PC-3 (cell line): ENCODE measurements around the gene WWC2. TPM values are rescaled to one million over a fixed set of nuclear protein-coding genes. Genes with fewer than 3 reads are reported as not detected.

Experiments
- ATAC-seq: fragments of 200-7000 bp; cut with Tn5 transposase; 2 replicates; pipeline ENCODE4 v1.9.1; 2020; ENCODE audit warnings: mild to moderate bottlenecking, moderate library complexity
- BruUV-seq: library from RNA; stranded (reverse); fragments of 400-500 nt; replicated peaks from 2 replicates; lab custom pipeline; 2021; lab: Mats Ljungman, UMichigan
- CTCF ChIA-PET: fragments of 300-600 bp; sonication (Branson Sonifier 250); formaldehyde crosslinking; loops from one replicate; lab custom pipeline; 2022; ENCODE audit warnings: antibody characterized with exemption; lab: Charles Lee
- POLR2A ChIA-PET: fragments of 300-600 bp; sonication (Branson Sonifier 250); formaldehyde crosslinking; loops from one replicate; lab custom pipeline; 2022; ENCODE audit warnings: antibody characterized with exemption; ENCODE audit not compliant: unreplicated experiment; lab: Charles Lee
- DNase-seq: peaks from one replicate; pipeline ENCODE4 v3.0.0-alpha.2; 2015
- H2AFZ ChIP-seq: fragments of 300-600 bp; sonication (generic); 2 replicates; pipeline ENCODE4 v1.6.0; 2016; ENCODE audit warnings: antibody characterized with exemption, low read length
- H3F3A ChIP-seq: fragments of 300-600 bp; sonication (generic); one replicate; pipeline ENCODE4 v1.6.0; 2017; ENCODE audit warnings: antibody characterized with exemption, low read length, control low read depth, mild to moderate bottlenecking; ENCODE audit not compliant: unreplicated experiment
- H3K27ac ChIP-seq: fragments of 300-600 bp; sonication (generic); 2 replicates; pipeline ENCODE4 v1.5.1; 2016; ENCODE audit warnings: mild to moderate bottlenecking, low read length
- H3K27me3 ChIP-seq: fragments of 300-600 bp; sonication (generic); 2 replicates; pipeline ENCODE4 v1.6.1; 2016; ENCODE audit warnings: low read length, mixed read lengths
- H3K36me3 ChIP-seq: fragments of 300-600 bp; sonication (generic); 2 replicates; pipeline ENCODE4 v1.6.1; 2016; ENCODE audit warnings: low read depth, mixed run types, low read length, mixed read lengths
- H3K4me1 ChIP-seq: fragments of 300-600 bp; sonication (generic); 2 replicates; pipeline ENCODE4 v1.5.1; 2016; ENCODE audit warnings: low read length; ENCODE audit not compliant: insufficient read depth
- H3K4me2 ChIP-seq: fragments of 300-600 bp; sonication (generic); 2 replicates; pipeline ENCODE4 v1.6.0; 2016; ENCODE audit warnings: low read length
- H3K4me3 ChIP-seq: fragments of 300-600 bp; sonication (generic); 2 replicates; pipeline ENCODE4 v1.5.1; 2016; ENCODE audit warnings: mild to moderate bottlenecking, low read length, mixed read lengths
- H3K79me2 ChIP-seq: fragments of 300-600 bp; sonication (generic); 2 replicates; pipeline ENCODE4 v1.6.1; 2017; ENCODE audit warnings: low read length, mixed read lengths
- H3K9ac ChIP-seq: fragments of 300-600 bp; sonication (generic); 2 replicates; pipeline ENCODE4 v1.6.0; 2016; ENCODE audit warnings: mild to moderate bottlenecking, low read length
- H3K9me2 ChIP-seq: fragments of 300-600 bp; sonication (generic); replicated peaks from 2 replicates; pipeline ENCODE4 v1.6.1; 2016; ENCODE audit warnings: mixed run types, low read length, mixed read lengths
- H3K9me3 ChIP-seq: fragments of 300-600 bp; sonication (generic); 2 replicates; pipeline ENCODE4 v1.6.1; 2016; ENCODE audit warnings: low read length, mixed read lengths
- H4K20me1 ChIP-seq: fragments of 300-600 bp; sonication (generic); 2 replicates; pipeline ENCODE4 v1.6.1; 2016; ENCODE audit warnings: low read length, mixed read lengths
- EZH2 ChIP-seq: fragments of 300-600 bp; sonication (generic); IDR thresholded peaks from one replicate; pipeline ENCODE4 v1.6.1; 2017; ENCODE audit warnings: antibody characterized with exemption, mild to moderate bottlenecking, low read length; ENCODE audit not compliant: unreplicated experiment
- EZH2phosphoT487 ChIP-seq: fragments of 300-600 bp; sonication (generic); IDR thresholded peaks from 2 replicates; pipeline ENCODE4 v1.6.1; 2018; ENCODE audit warnings: mild to moderate bottlenecking, antibody characterized with exemption, low read length, borderline replicate concordance
- intact Hi-C: fragments of 100-400 bp; cut with micrococcal nuclease; formaldehyde crosslinking; loops from 2 replicates; pipeline ENCODE4 v1.9.0; 2023
- total RNA-seq: library from RNA; depleted of rRNA; stranded (reverse); fragments of >200 nt; gene quantifications from 2 replicates; pipeline ENCODE4 v1.2.3, GENCODE V29; 2014
- TF ChIP-seq, protein P1 (sequence below): fragments of 300-600 bp; sonication (generic); conservative IDR thresholded peaks from 2 replicates; pipeline ENCODE4 v1.5.1; 2017; ENCODE audit warnings: antibody characterized with exemption, low read depth, mild to moderate bottlenecking, low read length

The WWC2 gene
- total RNA-seq, 1 experiment from 2014 or later: 15.8 TPM

DNA sequence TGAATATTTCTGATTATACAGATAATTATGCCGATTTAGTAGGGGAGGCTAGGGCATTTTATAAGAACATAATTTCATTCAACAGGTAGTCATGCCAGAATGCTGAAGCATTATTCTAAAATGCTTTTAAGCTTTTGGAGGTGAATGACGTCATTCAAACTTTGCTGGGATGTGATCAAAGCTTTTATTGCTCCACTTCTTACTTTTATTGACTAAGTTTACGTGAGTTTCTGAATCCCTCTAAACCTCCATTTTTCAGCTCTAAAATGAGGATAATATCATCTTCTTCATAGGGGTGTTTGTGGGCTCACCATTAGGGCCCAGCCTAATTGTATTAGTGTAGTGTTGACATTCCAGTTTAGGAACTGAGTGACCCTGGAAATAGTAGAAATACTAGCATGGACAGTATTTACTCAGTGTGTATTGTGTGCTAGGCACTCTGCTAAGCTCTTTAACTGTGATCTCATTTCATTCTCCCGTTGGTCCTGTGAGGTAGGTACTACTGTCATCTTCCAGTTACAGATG is 3.0 kb downstream of the WWC2 start:
- no peaks in the 10 kb centered on the region for H3K27me3 ChIP-seq
- TF ChIP-seq, protein P1, sequence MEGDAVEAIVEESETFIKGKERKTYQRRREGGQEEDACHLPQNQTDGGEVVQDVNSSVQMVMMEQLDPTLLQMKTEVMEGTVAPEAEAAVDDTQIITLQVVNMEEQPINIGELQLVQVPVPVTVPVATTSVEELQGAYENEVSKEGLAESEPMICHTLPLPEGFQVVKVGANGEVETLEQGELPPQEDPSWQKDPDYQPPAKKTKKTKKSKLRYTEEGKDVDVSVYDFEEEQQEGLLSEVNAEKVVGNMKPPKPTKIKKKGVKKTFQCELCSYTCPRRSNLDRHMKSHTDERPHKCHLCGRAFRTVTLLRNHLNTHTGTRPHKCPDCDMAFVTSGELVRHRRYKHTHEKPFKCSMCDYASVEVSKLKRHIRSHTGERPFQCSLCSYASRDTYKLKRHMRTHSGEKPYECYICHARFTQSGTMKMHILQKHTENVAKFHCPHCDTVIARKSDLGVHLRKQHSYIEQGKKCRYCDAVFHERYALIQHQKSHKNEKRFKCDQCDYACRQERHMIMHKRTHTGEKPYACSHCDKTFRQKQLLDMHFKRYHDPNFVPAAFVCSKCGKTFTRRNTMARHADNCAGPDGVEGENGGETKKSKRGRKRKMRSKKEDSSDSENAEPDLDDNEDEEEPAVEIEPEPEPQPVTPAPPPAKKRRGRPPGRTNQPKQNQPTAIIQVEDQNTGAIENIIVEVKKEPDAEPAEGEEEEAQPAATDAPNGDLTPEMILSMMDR: no peak
- TF ChIP-seq EZH2: no peak
- no peak for TF ChIP-seq EZH2phosphoT487
- H3K9me3 ChIP-seq: no peaks in the 10 kb centered on the region
- DNase-seq (no peak), ATAC-seq (no peak)
- H3F3A ChIP-seq: no peaks in the 10 kb centered on the region
- ChIA-PET POLR2A (no interaction called here), CTCF (interaction anchor here (0.6 kb wide), 2 partner anchors 142 to 249 kb away, joined by 3 to 4 read pairs; no protein-coding TSS in a partner anchor)
- H3K9ac ChIP-seq: no peak overlapping the region
- H4K20me1 ChIP-seq: no peaks in the 10 kb centered on the region
- H3K4me3 ChIP-seq: no peak overlapping the region; the same call in 1 of the 2 replicates
- H2AFZ ChIP-seq: no peak overlapping the region
- H3K4me2 ChIP-seq: peak overlapping the region; percentile 86
- BruUV-seq: no TSS peak
- H3K27ac ChIP-seq: no peak overlapping the region
- peaks cover 77% of the 10 kb centered on the region for H3K79me2 ChIP-seq
- intact Hi-C loops: loop anchor here (2.0 to 5.0 kb wide), 2 partner anchors 41 to 140 kb away; no protein-coding TSS in a partner anchor
- H3K9me2 ChIP-seq: no peaks in the 10 kb centered on the region
- H3K4me1 ChIP-seq: peaks cover 22% of the 10 kb centered on the region
- no peaks in the 10 kb centered on the region for H3K36me3 ChIP-seq

DNA sequence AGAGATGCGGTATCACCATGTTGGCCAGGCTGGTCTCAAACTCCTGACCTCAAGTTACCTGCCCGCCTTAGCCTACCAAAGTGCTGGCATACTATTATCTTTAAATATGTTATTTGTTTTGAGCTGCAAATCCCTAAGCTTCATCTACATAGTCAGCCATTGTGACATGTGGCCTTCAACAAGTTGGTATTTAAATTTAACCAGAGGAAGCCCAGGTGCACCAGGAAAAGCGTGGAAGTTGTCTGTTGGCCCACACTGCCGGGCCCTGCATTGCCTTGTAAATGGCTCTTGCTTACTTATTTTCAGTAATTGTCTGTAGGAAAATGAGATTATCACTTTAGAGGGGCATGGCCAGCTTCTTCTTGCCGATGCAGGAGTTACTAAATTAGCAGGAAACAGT is 6.0 kb downstream of the WWC2 start:
- H3K4me1 ChIP-seq: peaks cover 31% of the 10 kb centered on the region

DNA sequence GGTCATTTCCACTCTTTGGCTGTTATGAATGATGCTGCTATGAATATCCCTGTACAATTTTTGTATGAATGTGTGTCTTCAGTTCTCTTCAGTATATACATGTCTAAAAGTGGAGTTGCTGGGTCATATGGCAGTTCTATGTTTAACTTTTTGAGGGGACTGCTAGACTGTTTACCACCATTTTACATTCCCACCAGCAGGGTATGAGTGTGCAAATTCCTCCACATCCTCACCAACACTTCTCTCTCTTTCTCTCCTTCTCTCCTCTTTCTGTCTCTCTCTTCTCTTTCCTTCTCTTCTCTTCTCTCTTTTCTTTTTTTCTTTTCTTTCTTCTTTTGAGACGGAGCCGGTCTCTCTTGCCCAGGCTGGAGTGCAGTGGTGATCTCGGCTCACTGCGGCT is 7.8 kb downstream of the WWC2 start:
- Histone ChIP-seq H3K27me3 (no peaks in the 10 kb centered on the region), H2AFZ (no peak overlapping the region), H3F3A (no peaks in the 10 kb centered on the region), H3K79me2 (peaks cover 97% of the 10 kb centered on the region), H3K9me2 (no peaks in the 10 kb centered on the region), H3K4me2 (no peak overlapping the region), H3K9ac (no peak overlapping the region), H4K20me1 (0 out of 2 replicates have a peak, but pooled peaks cover 3% of the 10 kb centered on the region), H3K4me3 (no peak overlapping the region), H3K36me3 (no peaks in the 10 kb centered on the region), H3K9me3 (no peaks in the 10 kb centered on the region), H3K4me1 (peaks cover 24% of the 10 kb centered on the region), H3K27ac (no peak overlapping the region)
- ChIA-PET POLR2A (no interaction called here), CTCF (no interaction called here)
- DNase-seq (no peak), ATAC-seq (no peak)
- no TSS peak for BruUV-seq
- intact Hi-C loops: no loop called here
- no peak for TF ChIP-seq EZH2phosphoT487
- TF ChIP-seq EZH2: no peak
- TF ChIP-seq, protein P1: no peak

More for the DNA sequence above, 6.0 kb downstream of the WWC2 start:
- Histone ChIP-seq H3K9me2 (no peaks in the 10 kb centered on the region), H3K9ac (no peak overlapping the region), H4K20me1 (0 out of 2 replicates have a peak, but pooled peaks cover 3% of the 10 kb centered on the region), H3K36me3 (no peaks in the 10 kb centered on the region), H3F3A (no peaks in the 10 kb centered on the region), H3K27me3 (no peaks in the 10 kb centered on the region), H2AFZ (no peak overlapping the region), H3K4me2 (no peak overlapping the region), H3K4me3 (no peak overlapping the region), H3K27ac (no peak overlapping the region), H3K9me3 (no peaks in the 10 kb centered on the region), H3K79me2 (peaks cover 97% of the 10 kb centered on the region)
- no peak for DNase-seq
- ChIA-PET POLR2A (no interaction called here), CTCF (no interaction called here)
- intact Hi-C loops: no loop called here
- ATAC-seq: no peak
- no TSS peak for BruUV-seq
- TF ChIP-seq, protein P1: no peak
- no peak for TF ChIP-seq EZH2
- no peak for TF ChIP-seq EZH2phosphoT487
